H9 (cell line): ENCODE measurements around the gene SERPINB11. TPM values are rescaled to one million over a fixed set of nuclear protein-coding genes. Genes with fewer than 3 reads are reported as not detected.

Experiments
- DNase-seq: peaks from one replicate; pipeline ENCODE4 v3.0.0-alpha.2; 2017
- H2AFZ ChIP-seq: one replicate; pipeline ENCODE4 v1.6.1; 2013; ENCODE audit warnings: mild to moderate bottlenecking, low read length, control low read depth, moderate library complexity
- H2AK5ac ChIP-seq: 2 replicates; pipeline ENCODE4 v1.6.1; 2013; ENCODE audit warnings: low read length, control low read depth, mixed read lengths; ENCODE audit not compliant: insufficient read length
- H2BK120ac ChIP-seq: one replicate; pipeline ENCODE4 v1.6.1; 2013; ENCODE audit warnings: low read depth, mild to moderate bottlenecking, low read length, control low read depth, inconsistent platforms; ENCODE audit not compliant: poor library complexity, severe bottlenecking
- H2BK12ac ChIP-seq: 2 replicates; pipeline ENCODE4 v1.6.1; 2013; ENCODE audit warnings: low read length, control low read depth, mixed read lengths, low read depth; ENCODE audit not compliant: insufficient read length
- H2BK15ac ChIP-seq: 2 replicates; pipeline ENCODE4 v1.6.1; 2013; ENCODE audit warnings: low read depth, low read length, control low read depth
- H2BK20ac ChIP-seq: one replicate; pipeline ENCODE4 v1.6.1; 2013; ENCODE audit warnings: low read depth, mild to moderate bottlenecking, low read length, control low read depth, inconsistent platforms; ENCODE audit not compliant: poor library complexity, severe bottlenecking
- H2BK5ac ChIP-seq: 2 replicates; pipeline ENCODE4 v1.6.1; 2013; ENCODE audit warnings: low read length, control low read depth, mixed read lengths; ENCODE audit not compliant: insufficient read length
- H3K14ac ChIP-seq: 2 replicates; pipeline ENCODE4 v1.6.1; 2013; ENCODE audit warnings: low read length, control low read depth; ENCODE audit not compliant: insufficient read depth
- H3K18ac ChIP-seq: 2 replicates; pipeline ENCODE4 v1.6.1; 2013; ENCODE audit warnings: low read depth, mild to moderate bottlenecking, mixed read lengths, low read length, control low read depth; ENCODE audit not compliant: insufficient read length
- H3K23ac ChIP-seq: 2 replicates; pipeline ENCODE4 v1.6.1; 2013; ENCODE audit warnings: low read length, control low read depth, mixed read lengths, low read depth; ENCODE audit not compliant: insufficient read length
- H3K23me2 ChIP-seq: 2 replicates; pipeline ENCODE4 v1.6.1; 2013; ENCODE audit warnings: low read depth, mild to moderate bottlenecking, mixed read lengths, low read length, control low read depth; ENCODE audit not compliant: insufficient read length, poor library complexity, severe bottlenecking
- H3K27ac ChIP-seq: 2 replicates; pipeline ENCODE4 v1.5.1; 2013; ENCODE audit warnings: low read length, control low read depth, mixed read lengths, low read depth; ENCODE audit not compliant: insufficient read length
- H3K27me3 ChIP-seq: 2 replicates; pipeline ENCODE4 v1.6.1; 2013; ENCODE audit warnings: low read length, control low read depth, inconsistent platforms; ENCODE audit not compliant: insufficient read depth
- H3K4ac ChIP-seq: 2 replicates; pipeline ENCODE4 v1.6.1; 2013; ENCODE audit warnings: low read depth, mild to moderate bottlenecking, control low read depth, inconsistent platforms, low read length, moderate library complexity
- H3K4me1 ChIP-seq: 2 replicates; pipeline ENCODE4 v1.6.1; 2013; ENCODE audit warnings: low read length, control low read depth, inconsistent platforms; ENCODE audit not compliant: insufficient read depth
- H3K4me2 ChIP-seq: 2 replicates; pipeline ENCODE4 v1.6.1; 2013; ENCODE audit warnings: low read length, control low read depth, mixed read lengths; ENCODE audit not compliant: insufficient read length, insufficient read depth
- H3K56ac ChIP-seq: 2 replicates; pipeline ENCODE4 v1.6.1; 2013; ENCODE audit warnings: low read depth, mild to moderate bottlenecking, mixed read lengths, low read length, control low read depth; ENCODE audit not compliant: insufficient read length
- H3K79me1 ChIP-seq: 2 replicates; pipeline ENCODE4 v1.6.1; 2013; ENCODE audit warnings: low read depth, mild to moderate bottlenecking, moderate library complexity, low read length, control low read depth, inconsistent platforms; ENCODE audit not compliant: insufficient read depth, poor library complexity, severe bottlenecking
- H3K79me2 ChIP-seq: 2 replicates; pipeline ENCODE4 v1.6.1; 2013; ENCODE audit warnings: low read length, control low read depth, inconsistent platforms; ENCODE audit not compliant: insufficient read depth
- H3K9ac ChIP-seq: 2 replicates; pipeline ENCODE4 v1.6.1; 2013; ENCODE audit warnings: low read length, control low read depth, mixed read lengths; ENCODE audit not compliant: insufficient read length; ENCODE audit errors: extremely low read depth
- H3K9me3 ChIP-seq: one replicate; pipeline ENCODE4 v1.6.1; 2013; ENCODE audit warnings: low read depth, low read length, inconsistent platforms; ENCODE audit not compliant: control insufficient read depth
- H3T11ph ChIP-seq: one replicate; pipeline ENCODE4 v1.6.1; 2013; ENCODE audit warnings: mild to moderate bottlenecking, low read length, control low read depth, inconsistent platforms
- H4K20me1 ChIP-seq: one replicate; pipeline ENCODE4 v1.6.1; 2013; ENCODE audit not compliant: control insufficient read depth, insufficient read length, insufficient read depth
- H4K5ac ChIP-seq: 2 replicates; pipeline ENCODE4 v1.6.1; 2013; ENCODE audit warnings: low read depth, mild to moderate bottlenecking, mixed read lengths, low read length, control low read depth; ENCODE audit not compliant: insufficient read length
- H4K8ac ChIP-seq: replicated peaks from 2 replicates; pipeline ENCODE4 v1.6.1; 2013; ENCODE audit warnings: low read length, control low read depth, mixed read lengths, low read depth; ENCODE audit not compliant: insufficient read length
- H4K91ac ChIP-seq: 2 replicates; pipeline ENCODE4 v1.6.1; 2013; ENCODE audit warnings: low read depth, mild to moderate bottlenecking, moderate library complexity, mixed read lengths, low read length, control low read depth; ENCODE audit not compliant: insufficient read length
- H3K27ac Mint-ChIP-seq, 3 experiments: 2 replicates in 2 of 3; 3 replicates in 1 of 3; pipeline ENCODE4 v1.8.0; 2020 to 2021; ENCODE audit warnings: mixed read lengths in 3 of 3, mild to moderate bottlenecking in 1 of 3, moderate library complexity in 1 of 3
- H3K27me3 Mint-ChIP-seq: 2 replicates; pipeline ENCODE4 v1.8.0; 2021; ENCODE audit warnings: low read depth, mild to moderate bottlenecking, moderate library complexity, mixed read lengths
- H3K36me3 Mint-ChIP-seq, 3 experiments: 2 replicates in 2 of 3; 3 replicates in 1 of 3; pipeline ENCODE4 v1.8.0; 2020 to 2021; ENCODE audit warnings: low read depth in 3 of 3, mixed read lengths in 3 of 3; ENCODE audit not compliant: insufficient read depth in 1 of 3
- H3K4me1 Mint-ChIP-seq, 2 experiments: 2 replicates each; pipeline ENCODE4 v1.8.0; 2020; ENCODE audit warnings: mixed read lengths in 2 of 2
- H3K4me3 Mint-ChIP-seq, 2 experiments: 2 replicates in 1 of 2; 3 replicates in 1 of 2; pipeline ENCODE4 v1.8.0; 2020 to 2021; ENCODE audit warnings: mild to moderate bottlenecking in 2 of 2, mixed read lengths in 2 of 2, moderate library complexity in 1 of 2
- H3K9me3 Mint-ChIP-seq, 2 experiments: 2 replicates in 1 of 2; 3 replicates in 1 of 2; pipeline ENCODE4 v1.8.0; 2020; ENCODE audit warnings: mild to moderate bottlenecking in 2 of 2, mixed read lengths in 2 of 2, moderate library complexity in 1 of 2
- total RNA-seq: library from RNA; stranded (reverse); gene quantifications from 2 replicates; pipeline ENCODE4 v1.2.1, GENCODE V29; 2021
- TF ChIP-seq, protein P1 (sequence below): fragments of 200-600 bp; sonication (generic); conservative IDR thresholded peaks from 3 replicates; pipeline ENCODE4 v1.8.0; 2021; ENCODE audit warnings: antibody characterized with exemption, mild to moderate bottlenecking

The SERPINB11 gene
- total RNA-seq, 1 experiment from 2014 or later = not detected

DNA sequence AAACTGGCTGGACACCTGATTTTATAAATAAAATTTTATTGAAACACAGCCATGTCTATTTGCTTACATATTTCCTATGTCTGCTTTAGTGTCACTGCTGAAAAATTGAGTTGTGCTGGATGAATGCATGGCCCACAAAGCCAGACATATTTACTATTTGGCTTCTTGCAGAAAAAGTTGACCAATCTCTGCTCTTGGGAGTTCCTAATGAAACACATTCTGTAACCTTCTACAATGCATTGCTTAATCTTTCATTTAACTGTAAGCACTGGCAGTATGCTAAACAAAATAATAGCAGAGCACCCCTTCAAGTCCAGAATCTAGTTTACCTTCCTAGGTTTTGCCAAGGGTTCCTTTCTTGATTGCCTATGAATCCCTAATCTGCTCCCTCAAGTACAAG lies 54.8 kb downstream of the SERPINB11 start:
- Histone ChIP-seq H3K9me3 (no peaks in the 10 kb centered on the region), H4K5ac (no peak overlapping the region), H3K79me1 (no peaks in the 10 kb centered on the region), H2AK5ac (no peak overlapping the region), H3K9ac (no peak overlapping the region), H2BK20ac (no peak overlapping the region), H3K4ac (no peak overlapping the region), H2BK15ac (no peak overlapping the region), H3K27me3 (no peaks in the 10 kb centered on the region), H3K23me2 (no peaks in the 10 kb centered on the region), H3T11ph (no peak overlapping the region), H2AFZ (no peak overlapping the region), H2BK12ac (no peak overlapping the region), H3K56ac (no peak overlapping the region), H4K8ac (no peak overlapping the region), H3K27ac (no peak overlapping the region), H3K4me1 (no peaks in the 10 kb centered on the region), H3K23ac (no peak overlapping the region), H4K91ac (no peak overlapping the region), H2BK120ac (no peak overlapping the region), H3K4me2 (no peak overlapping the region), H4K20me1 (no peaks in the 10 kb centered on the region), H2BK5ac (no peak overlapping the region), H3K18ac (no peak overlapping the region), H3K79me2 (no peaks in the 10 kb centered on the region), H3K14ac (no peak overlapping the region)
- Mint-ChIP-seq H3K27me3 (peaks cover 1% of the 10 kb centered on the region; the same call in 1 of the 2 replicates), H3K4me3 (no peak overlapping the region), H3K36me3 (peaks cover 12 to 21% (median 13%) of the 10 kb centered on the region in 3 experiments), H3K4me1 (peaks cover 0 to 3% of the 10 kb centered on the region in 2 experiments; a peak in 1 of 4 replicates), H3K9me3 (peaks cover 23% of the 10 kb centered on the region in 2 experiments), H3K27ac (no peak overlapping the region)
- DNase-seq = no peak
- TF ChIP-seq, protein P1, sequence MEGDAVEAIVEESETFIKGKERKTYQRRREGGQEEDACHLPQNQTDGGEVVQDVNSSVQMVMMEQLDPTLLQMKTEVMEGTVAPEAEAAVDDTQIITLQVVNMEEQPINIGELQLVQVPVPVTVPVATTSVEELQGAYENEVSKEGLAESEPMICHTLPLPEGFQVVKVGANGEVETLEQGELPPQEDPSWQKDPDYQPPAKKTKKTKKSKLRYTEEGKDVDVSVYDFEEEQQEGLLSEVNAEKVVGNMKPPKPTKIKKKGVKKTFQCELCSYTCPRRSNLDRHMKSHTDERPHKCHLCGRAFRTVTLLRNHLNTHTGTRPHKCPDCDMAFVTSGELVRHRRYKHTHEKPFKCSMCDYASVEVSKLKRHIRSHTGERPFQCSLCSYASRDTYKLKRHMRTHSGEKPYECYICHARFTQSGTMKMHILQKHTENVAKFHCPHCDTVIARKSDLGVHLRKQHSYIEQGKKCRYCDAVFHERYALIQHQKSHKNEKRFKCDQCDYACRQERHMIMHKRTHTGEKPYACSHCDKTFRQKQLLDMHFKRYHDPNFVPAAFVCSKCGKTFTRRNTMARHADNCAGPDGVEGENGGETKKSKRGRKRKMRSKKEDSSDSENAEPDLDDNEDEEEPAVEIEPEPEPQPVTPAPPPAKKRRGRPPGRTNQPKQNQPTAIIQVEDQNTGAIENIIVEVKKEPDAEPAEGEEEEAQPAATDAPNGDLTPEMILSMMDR = no peak
